Activated naive CD4-positive, alpha-beta T cell (primary cell): ENCODE measurements around the gene ADGRL3.
"Not testable (repeated sequence)": the region's sequence is repeated elsewhere in the genome, so short reads cannot be mapped to it uniquely, and the experiment has no call there.

ENCODE experiments used
- DNase-seq, 4 experiments: peaks; one replicate each; lab custom pipeline; 2025; lab: John Stamatoyannopoulos, UW

ADGRL3 gene

GRCh38 chr4:61820136-61820535 lies 620.0 kb downstream of the ADGRL3 start:
- no peak for DNase-seq

GRCh38 chr4:61824454-61824853 lies 624.3 kb downstream of the ADGRL3 start:
- DNase-seq = no peak

- DNase-seq = no peak
Measured at GRCh38 chr4:61827907-61828391, 627.8 kb downstream of the ADGRL3 start.

GRCh38 chr4:61828960-61829359 lies 628.8 kb downstream of the ADGRL3 start:
- DNase-seq = no peak

- DNase-seq = no peak
Measured at GRCh38 chr4:61831987-61832386, 631.9 kb downstream of the ADGRL3 start.

- DNase-seq = no peak
Measured at GRCh38 chr4:61837395-61837794, 637.3 kb downstream of the ADGRL3 start.

GRCh38 chr4:61838072-61838471 lies 637.9 kb downstream of the ADGRL3 start:
- DNase-seq = no peak

- DNase-seq = no peak
Measured at GRCh38 chr4:61841714-61842113, 641.6 kb downstream of the ADGRL3 start.

GRCh38 chr4:61851126-61851525 lies 651.0 kb downstream of the ADGRL3 start:
- DNase-seq = no peak

- DNase-seq = not testable (repeated sequence)
Measured at GRCh38 chr4:61852105-61852504, 652.0 kb downstream of the ADGRL3 start.

GRCh38 chr4:61853041-61853440 lies 652.9 kb downstream of the ADGRL3 start:
- no peak for DNase-seq

GRCh38 chr4:61860376-61860775 lies 660.2 kb downstream of the ADGRL3 start:
- no peak for DNase-seq

GRCh38 chr4:61864286-61864685 lies 664.2 kb downstream of the ADGRL3 start:
- no peak for DNase-seq

GRCh38 chr4:61866378-61867030 lies 666.4 kb downstream of the ADGRL3 start:
- no peak for DNase-seq

GRCh38 chr4:61872983-61873382 lies 672.9 kb downstream of the ADGRL3 start:
- no peak for DNase-seq

- DNase-seq = no peak
Measured at GRCh38 chr4:61877266-61877665, 677.1 kb downstream of the ADGRL3 start.

- no peak for DNase-seq
Measured at GRCh38 chr4:61877893-61878292, 677.8 kb downstream of the ADGRL3 start.

GRCh38 chr4:61882381-61882780 lies 682.3 kb downstream of the ADGRL3 start:
- DNase-seq = no peak

GRCh38 chr4:61886131-61886530 lies 686.0 kb downstream of the ADGRL3 start:
- no peak for DNase-seq

- DNase-seq = no peak
Measured at GRCh38 chr4:61889117-61889516, 689.0 kb downstream of the ADGRL3 start.

GRCh38 chr4:61890321-61890720 lies 690.2 kb downstream of the ADGRL3 start:
- no peak for DNase-seq

GRCh38 chr4:61891953-61892352 lies 691.8 kb downstream of the ADGRL3 start:
- no peak for DNase-seq

- DNase-seq = no peak
Measured at GRCh38 chr4:61896634-61897033, 696.5 kb downstream of the ADGRL3 start.

- no peak for DNase-seq
Measured at GRCh38 chr4:61909031-61909430, 708.9 kb downstream of the ADGRL3 start.
